ENCODE measurements around the gene SHE.

DNA sequence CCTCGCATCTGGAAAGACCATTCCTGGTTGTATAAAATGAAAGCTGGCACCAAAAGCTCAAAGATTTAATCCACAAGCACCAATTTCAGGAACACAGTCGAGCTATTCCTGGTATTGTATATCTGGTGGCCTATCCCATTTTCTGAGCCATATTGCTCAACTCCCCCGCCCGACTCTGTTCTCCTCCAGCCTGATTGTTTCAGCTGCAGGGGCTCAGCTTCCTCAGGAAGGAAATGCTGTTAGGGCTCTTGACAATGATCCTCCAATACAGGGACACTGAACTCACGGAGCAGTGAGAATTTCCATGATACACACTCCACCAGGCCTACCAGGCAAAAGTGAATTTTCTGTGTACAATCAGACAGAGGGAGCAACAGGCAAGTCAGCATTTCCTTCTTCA, 17.1 kb downstream of the SHE start:
- TF ChIP-seq, protein P1, sequence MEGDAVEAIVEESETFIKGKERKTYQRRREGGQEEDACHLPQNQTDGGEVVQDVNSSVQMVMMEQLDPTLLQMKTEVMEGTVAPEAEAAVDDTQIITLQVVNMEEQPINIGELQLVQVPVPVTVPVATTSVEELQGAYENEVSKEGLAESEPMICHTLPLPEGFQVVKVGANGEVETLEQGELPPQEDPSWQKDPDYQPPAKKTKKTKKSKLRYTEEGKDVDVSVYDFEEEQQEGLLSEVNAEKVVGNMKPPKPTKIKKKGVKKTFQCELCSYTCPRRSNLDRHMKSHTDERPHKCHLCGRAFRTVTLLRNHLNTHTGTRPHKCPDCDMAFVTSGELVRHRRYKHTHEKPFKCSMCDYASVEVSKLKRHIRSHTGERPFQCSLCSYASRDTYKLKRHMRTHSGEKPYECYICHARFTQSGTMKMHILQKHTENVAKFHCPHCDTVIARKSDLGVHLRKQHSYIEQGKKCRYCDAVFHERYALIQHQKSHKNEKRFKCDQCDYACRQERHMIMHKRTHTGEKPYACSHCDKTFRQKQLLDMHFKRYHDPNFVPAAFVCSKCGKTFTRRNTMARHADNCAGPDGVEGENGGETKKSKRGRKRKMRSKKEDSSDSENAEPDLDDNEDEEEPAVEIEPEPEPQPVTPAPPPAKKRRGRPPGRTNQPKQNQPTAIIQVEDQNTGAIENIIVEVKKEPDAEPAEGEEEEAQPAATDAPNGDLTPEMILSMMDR (conservative IDR thresholded peaks at IDR 0.05; ENCODE audit: low read length), result no peak
- no peak for TF ChIP-seq EZH2phosphoT487 (IDR thresholded peaks at IDR 0.05; ENCODE audit: borderline replicate concordance)

Measured in Loucy (cell line).